ENCODE data around the gene TMEM123. TPM values are rescaled to one million over a fixed set of nuclear protein-coding genes. Genes with fewer than 3 reads are reported as not detected.

The TMEM123 gene
- total and polyA plus RNA-seq, 10 of the 15 experiments (the other 5 are each of a cell fraction or from before 2014, with no cell fraction given) = 35.1 to 667 (median 123) TPM

- Histone ChIP-seq H3K9me3 (replicated peaks; ENCODE audit: control insufficient read depth, insufficient read depth, low read length) (no peaks in the 10 kb centered on the region), H3K9ac (ENCODE audit: control insufficient read depth, insufficient read depth, low read length) (no peak overlapping the region), H3K4me3 (no peak overlapping the region), H3K4me1 (ENCODE audit: control insufficient read depth, insufficient read depth, low read length) (peaks cover 5% of the 10 kb centered on the region), H2AFZ (ENCODE audit: control insufficient read depth, low read depth, low read length) (no peak overlapping the region), H3K36me3 (ENCODE audit: control insufficient read depth in 2 of 2, insufficient read depth in 2 of 2, low read length in 1 of 2) (no peaks in the 10 kb centered on the region), H3K4me2 (ENCODE audit: control insufficient read depth, insufficient read depth) (no peak overlapping the region), H4K20me1 (ENCODE audit: control insufficient read depth, insufficient read depth) (no peaks in the 10 kb centered on the region), H3K27ac (ENCODE audit: control insufficient read depth, insufficient read depth) (no peak overlapping the region), H3K27me3 (replicated peaks in 1 of 2; ENCODE audit: control insufficient read depth in 2 of 2, insufficient read depth in 2 of 2, low read length in 1 of 2) (0 out of 4 replicates have a peak, but pooled peaks cover 0 to 3% of the 10 kb centered on the region in 2 experiments), H3K79me2 (ENCODE audit: control insufficient read depth, insufficient read depth, low read length) (no peaks in the 10 kb centered on the region)
- no TSS peak for BruUV-seq (replicated peaks)
- RAD21 ChIA-PET (ENCODE audit: unreplicated experiment) = interaction anchor here (0.6 to 5.0 kb wide), 23 partner anchors 8 to 205 kb away, joined by 3 to 37 read pairs (median 4); partner anchors contain the start of gene MMP7
- POLR2A ChIA-PET = interaction anchor here (0.8 to 1.4 kb wide), 6 partner anchors 9 to 112 kb away, joined by 3 to 8 read pairs (median 4); no protein-coding TSS in a partner anchor
- intact Hi-C loops (cut with micrococcal nuclease; ENCODE audit: unreplicated experiment) = no loop called here
- ATAC-seq = no peak
- WGBS (ENCODE audit: insufficient coverage, insufficient replicate concordance, low lambda C conversion rate, missing lambda C conversion rate) = 72% methylated on average over 3 of the region's 3 CpGs
- SMC1A ChIA-PET (ENCODE audit: uncharacterized antibody, unreplicated experiment) = interaction anchor here (0.6 to 3.8 kb wide), 34 partner anchors 9 to 219 kb away, joined by 3 to 46 read pairs (median 5); no protein-coding TSS in a partner anchor
- no peak for DNase-seq (ENCODE audit: low read depth, low spot score)
- TF ChIP-seq, protein P1, sequence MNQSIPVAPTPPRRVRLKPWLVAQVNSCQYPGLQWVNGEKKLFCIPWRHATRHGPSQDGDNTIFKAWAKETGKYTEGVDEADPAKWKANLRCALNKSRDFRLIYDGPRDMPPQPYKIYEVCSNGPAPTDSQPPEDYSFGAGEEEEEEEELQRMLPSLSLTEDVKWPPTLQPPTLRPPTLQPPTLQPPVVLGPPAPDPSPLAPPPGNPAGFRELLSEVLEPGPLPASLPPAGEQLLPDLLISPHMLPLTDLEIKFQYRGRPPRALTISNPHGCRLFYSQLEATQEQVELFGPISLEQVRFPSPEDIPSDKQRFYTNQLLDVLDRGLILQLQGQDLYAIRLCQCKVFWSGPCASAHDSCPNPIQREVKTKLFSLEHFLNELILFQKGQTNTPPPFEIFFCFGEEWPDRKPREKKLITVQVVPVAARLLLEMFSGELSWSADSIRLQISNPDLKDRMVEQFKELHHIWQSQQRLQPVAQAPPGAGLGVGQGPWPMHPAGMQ (IDR thresholded peaks at IDR 0.05; ENCODE audit: borderline replicate concordance) = no peak
- TF ChIP-seq KLF5 (IDR thresholded peaks at IDR 0.05; ENCODE audit: partially characterized antibody) (no peak), ZNF274 (IDR thresholded peaks at IDR 0.05; ENCODE audit: insufficient read depth, insufficient read length) (no peak), SMAD5 (IDR thresholded peaks at IDR 0.05; ENCODE audit: low read depth) (no peak), SREBF1 (IDR thresholded peaks at IDR 0.05; ENCODE audit: low read length) (no peak), SP1 (IDR thresholded peaks at IDR 0.05; ENCODE audit: low read depth, low read length) (no peak), E2F8 (IDR thresholded peaks at IDR 0.05; ENCODE audit: low read depth, partially characterized antibody) (no peak), CREM (IDR thresholded peaks at IDR 0.05; ENCODE audit: low read depth) (no peak), SUZ12 (IDR thresholded peaks at IDR 0.05; ENCODE audit: unreplicated experiment) (no peak), EGR1 (IDR thresholded peaks at IDR 0.05; ENCODE audit: borderline replicate concordance in 1 of 2, low read depth in 2 of 2, low read length in 2 of 2) (no peak), MTA3 (IDR thresholded peaks at IDR 0.05; ENCODE audit: borderline replicate concordance, low read length) (no peak)
- TF ChIP-seq, protein P2, sequence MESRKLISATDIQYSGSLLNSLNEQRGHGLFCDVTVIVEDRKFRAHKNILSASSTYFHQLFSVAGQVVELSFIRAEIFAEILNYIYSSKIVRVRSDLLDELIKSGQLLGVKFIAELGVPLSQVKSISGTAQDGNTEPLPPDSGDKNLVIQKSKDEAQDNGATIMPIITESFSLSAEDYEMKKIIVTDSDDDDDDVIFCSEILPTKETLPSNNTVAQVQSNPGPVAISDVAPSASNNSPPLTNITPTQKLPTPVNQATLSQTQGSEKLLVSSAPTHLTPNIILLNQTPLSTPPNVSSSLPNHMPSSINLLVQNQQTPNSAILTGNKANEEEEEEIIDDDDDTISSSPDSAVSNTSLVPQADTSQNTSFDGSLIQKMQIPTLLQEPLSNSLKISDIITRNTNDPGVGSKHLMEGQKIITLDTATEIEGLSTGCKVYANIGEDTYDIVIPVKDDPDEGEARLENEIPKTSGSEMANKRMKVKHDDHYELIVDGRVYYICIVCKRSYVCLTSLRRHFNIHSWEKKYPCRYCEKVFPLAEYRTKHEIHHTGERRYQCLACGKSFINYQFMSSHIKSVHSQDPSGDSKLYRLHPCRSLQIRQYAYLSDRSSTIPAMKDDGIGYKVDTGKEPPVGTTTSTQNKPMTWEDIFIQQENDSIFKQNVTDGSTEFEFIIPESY (IDR thresholded peaks at IDR 0.05) = no peak
- TF ChIP-seq, protein P3, sequence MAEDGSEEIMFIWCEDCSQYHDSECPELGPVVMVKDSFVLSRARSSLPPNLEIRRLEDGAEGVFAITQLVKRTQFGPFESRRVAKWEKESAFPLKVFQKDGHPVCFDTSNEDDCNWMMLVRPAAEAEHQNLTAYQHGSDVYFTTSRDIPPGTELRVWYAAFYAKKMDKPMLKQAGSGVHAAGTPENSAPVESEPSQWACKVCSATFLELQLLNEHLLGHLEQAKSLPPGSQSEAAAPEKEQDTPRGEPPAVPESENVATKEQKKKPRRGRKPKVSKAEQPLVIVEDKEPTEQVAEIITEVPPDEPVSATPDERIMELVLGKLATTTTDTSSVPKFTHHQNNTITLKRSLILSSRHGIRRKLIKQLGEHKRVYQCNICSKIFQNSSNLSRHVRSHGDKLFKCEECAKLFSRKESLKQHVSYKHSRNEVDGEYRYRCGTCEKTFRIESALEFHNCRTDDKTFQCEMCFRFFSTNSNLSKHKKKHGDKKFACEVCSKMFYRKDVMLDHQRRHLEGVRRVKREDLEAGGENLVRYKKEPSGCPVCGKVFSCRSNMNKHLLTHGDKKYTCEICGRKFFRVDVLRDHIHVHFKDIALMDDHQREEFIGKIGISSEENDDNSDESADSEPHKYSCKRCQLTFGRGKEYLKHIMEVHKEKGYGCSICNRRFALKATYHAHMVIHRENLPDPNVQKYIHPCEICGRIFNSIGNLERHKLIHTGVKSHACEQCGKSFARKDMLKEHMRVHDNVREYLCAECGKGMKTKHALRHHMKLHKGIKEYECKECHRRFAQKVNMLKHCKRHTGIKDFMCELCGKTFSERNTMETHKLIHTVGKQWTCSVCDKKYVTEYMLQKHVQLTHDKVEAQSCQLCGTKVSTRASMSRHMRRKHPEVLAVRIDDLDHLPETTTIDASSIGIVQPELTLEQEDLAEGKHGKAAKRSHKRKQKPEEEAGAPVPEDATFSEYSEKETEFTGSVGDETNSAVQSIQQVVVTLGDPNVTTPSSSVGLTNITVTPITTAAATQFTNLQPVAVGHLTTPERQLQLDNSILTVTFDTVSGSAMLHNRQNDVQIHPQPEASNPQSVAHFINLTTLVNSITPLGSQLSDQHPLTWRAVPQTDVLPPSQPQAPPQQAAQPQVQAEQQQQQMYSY (CRISPR knock-in tag; IDR thresholded peaks at IDR 0.05) = no peak
- in situ Hi-C loops (cut with MboI) = loop anchor here (25.0 kb wide), 1 partner anchor 112 kb away; no protein-coding TSS in a partner anchor
- CTCF ChIA-PET = interaction anchor here (0.7 to 4.5 kb wide), 16 partner anchors 9 to 205 kb away, joined by 3 to 71 read pairs (median 4); no protein-coding TSS in a partner anchor
- FAIRE-seq = no peak
Measured at GRCh38 chr11:102499151-102499550, 46.6 kb upstream of the TMEM123 start.

Data from GM12878 (cell line).